HepG2 (cell line): ENCODE measurements around the gene YWHAB. TPM values are rescaled to one million over a fixed set of nuclear protein-coding genes. Genes with fewer than 3 reads are reported as not detected.
A peak's percentile ranks its signal among the peaks of the same experiment; 100 is the strongest.

Experiments used
- ATAC-seq: fragments of 200-7000 bp; cut with Tn5 transposase; 3 replicates; pipeline ENCODE4 v1.9.1; 2020; ENCODE audit warnings: mild to moderate bottlenecking, moderate library complexity
- BruUV-seq: library from RNA; stranded (reverse); fragments of 400-500 nt; replicated peaks from 2 replicates; lab custom pipeline; 2021; lab: Mats Ljungman, UMichigan
- CTCF ChIA-PET: fragments of 300-600 bp; formaldehyde crosslinking; extraction: SDS; loops from one replicate; lab custom pipeline; 2021; ENCODE audit warnings: low total read pairs, inconsistent platforms, low intra/inter-chr PET ratio; lab: Yijun Ruan, JAX
- POLR2A ChIA-PET: fragments of 350-600 bp; sonication (Branson Sonifier 250); formaldehyde crosslinking; loops from one replicate; lab custom pipeline; 2020; ENCODE audit warnings: antibody characterized with exemption, inconsistent platforms; lab: Yijun Ruan, JAX
- DNase-seq: peaks from one replicate; pipeline ENCODE4 v3.0.0-alpha.2; 2015; ENCODE audit warnings: low spot score
- FAIRE-seq: peaks from 3 replicates; lab custom pipeline; 2011; peaks lifted over from hg19 to GRCh38; lab: Jason Lieb, UNC
- H2AFZ ChIP-seq: one replicate; pipeline ENCODE4 v1.6.1; 2011; ENCODE audit warnings: low read length, inconsistent platforms
- H3K27ac ChIP-seq: fragments of 300-600 bp; 3 replicates; pipeline ENCODE4 v1.8.0; 2011; ENCODE audit warnings: mixed run types, mild to moderate bottlenecking, mixed read lengths, low read length, inconsistent platforms; ENCODE audit not compliant: insufficient read depth; ENCODE audit errors: extremely low read length
- H3K27me3 ChIP-seq, 2 experiments: fragments of 200-600 bp in 1 of 2; 2 replicates in 1 of 2; 3 replicates in 1 of 2; pipeline versions ENCODE4 v1.6.0 to v1.8.0; 2011; ENCODE audit warnings: low read length in 2 of 2, mild to moderate bottlenecking in 2 of 2, moderate library complexity in 2 of 2, inconsistent platforms in 1 of 2; ENCODE audit not compliant: insufficient read depth in 2 of 2, control insufficient read depth in 1 of 2
- H3K36me3 ChIP-seq, 2 experiments: fragments of 200-600 bp in 1 of 2; replicated peaks in 1 of 2; 2 replicates in 1 of 2; 3 replicates in 1 of 2; pipeline versions ENCODE4 v1.5.1 to v1.8.0; 2011; ENCODE audit warnings: low read length in 2 of 2, inconsistent platforms in 1 of 2; ENCODE audit not compliant: insufficient read depth in 2 of 2, control insufficient read depth in 1 of 2
- H3K4me1 ChIP-seq: 2 replicates; pipeline ENCODE4 v1.5.1; 2012; ENCODE audit warnings: low read length, inconsistent platforms; ENCODE audit not compliant: insufficient read depth
- H3K4me2 ChIP-seq: 2 replicates; pipeline ENCODE4 v1.6.0; 2011; ENCODE audit warnings: low read depth, low read length, inconsistent platforms
- H3K4me3 ChIP-seq, 3 experiments: fragments of 200-600 bp in 1 of 3; sonication (generic), shearing (Covaris generic) in 1 of 3; replicated peaks in 1 of 3; 2 replicates each; pipeline ENCODE4 v1.5.1; 2011 to 2016; ENCODE audit warnings: low read length in 3 of 3, inconsistent platforms in 2 of 3, low read depth in 2 of 3, mild to moderate bottlenecking in 2 of 3, control low read depth in 1 of 3, mixed read lengths in 1 of 3; ENCODE audit not compliant: insufficient read depth in 1 of 3
- H3K79me2 ChIP-seq: one replicate; pipeline ENCODE4 v1.6.1; 2011; ENCODE audit warnings: low read length, inconsistent platforms; ENCODE audit not compliant: insufficient read depth
- H3K9ac ChIP-seq: 2 replicates; pipeline ENCODE4 v1.6.0; 2011; ENCODE audit warnings: mild to moderate bottlenecking, low read depth, low read length, inconsistent platforms; ENCODE audit not compliant: insufficient read depth
- H3K9me3 ChIP-seq: 2 replicates; pipeline ENCODE4 v1.5.1; 2012; ENCODE audit warnings: mild to moderate bottlenecking, low read length
- H4K20me1 ChIP-seq: 2 replicates; pipeline ENCODE4 v1.6.0; 2011; ENCODE audit warnings: inconsistent platforms, mild to moderate bottlenecking, low read length, moderate library complexity; ENCODE audit not compliant: insufficient read depth
- ISX ChIP-seq: sonication (generic); formaldehyde crosslinking; conservative IDR thresholded peaks from 2 replicates; pipeline ENCODE4 v1.5.0; 2020; ENCODE audit warnings: missing genetic modification reagents
- KAT8 ChIP-seq: IDR thresholded peaks from 2 replicates; pipeline ENCODE4 v1.6.1; 2016; ENCODE audit warnings: missing genetic modification reagents, missing compliant biosample characterization
- KDM2A ChIP-seq: sonication (generic); formaldehyde crosslinking; IDR thresholded peaks from 2 replicates; pipeline ENCODE4 v1.4.0; 2020; ENCODE audit warnings: low read depth, missing genetic modification reagents, borderline replicate concordance
- NR2F1 ChIP-seq, 2 experiments: fragments of 450-650 bp in 1 of 2; formaldehyde crosslinking in 1 of 2; IDR thresholded peaks; 2 replicates each; pipeline versions ENCODE4 v1.5.0 to v1.6.1; 2016 to 2020; ENCODE audit warnings: mild to moderate bottlenecking in 1 of 2, missing compliant biosample characterization in 1 of 2, missing genetic modification reagents in 1 of 2, moderate library complexity in 1 of 2
- NR2F6 ChIP-seq, 2 experiments: IDR thresholded peaks; 2 replicates each; pipeline ENCODE4 v1.6.1; 2016; ENCODE audit warnings: antibody characterized with exemption in 1 of 2, mild to moderate bottlenecking in 1 of 2
- NRL ChIP-seq: sonication (generic); formaldehyde crosslinking; IDR thresholded peaks from 2 replicates; pipeline ENCODE4 v1.5.0; 2020; ENCODE audit warnings: missing genetic modification reagents, mild to moderate bottlenecking, moderate library complexity, borderline replicate concordance
- POLR2A ChIP-seq, 2 experiments: IDR thresholded peaks; 2 replicates each; pipeline ENCODE4 v1.6.1; 2011; ENCODE audit warnings: low read depth in 2 of 2, low read length in 2 of 2, mild to moderate bottlenecking in 1 of 2, moderate library complexity in 1 of 2; ENCODE audit not compliant: insufficient read depth in 1 of 2
- RBM22 ChIP-seq: fragments of 200-400 bp; formaldehyde crosslinking; optimal IDR thresholded peaks from 2 replicates; pipeline ENCODE3; 2017; ENCODE audit warnings: mild to moderate bottlenecking, low read length, moderate library complexity
- RXRB ChIP-seq: IDR thresholded peaks from 2 replicates; pipeline ENCODE4 v1.6.1; 2016; ENCODE audit warnings: borderline replicate concordance, missing genetic modification reagents, missing compliant biosample characterization
- ZMYM4 ChIP-seq: sonication (generic); formaldehyde crosslinking; IDR thresholded peaks from 2 replicates; pipeline ENCODE4 v1.8.1; 2023; ENCODE audit warnings: mild to moderate bottlenecking, missing genetic modification reagents
- ZNF407 ChIP-seq: sonication (generic); formaldehyde crosslinking; IDR thresholded peaks from one replicate; pipeline ENCODE4 v1.5.1; 2020; ENCODE audit warnings: mild to moderate bottlenecking, missing genetic modification reagents; ENCODE audit errors: not compliant biosample characterization
- ZNF567 ChIP-seq: sonication (generic); formaldehyde crosslinking; IDR thresholded peaks from 2 replicates; pipeline ENCODE4 v1.8.1; 2023; ENCODE audit warnings: mild to moderate bottlenecking, missing genetic modification reagents, borderline replicate concordance
- ZNF784 ChIP-seq: sonication (generic); formaldehyde crosslinking; IDR thresholded peaks from 2 replicates; pipeline ENCODE4 v1.5.1; 2020; ENCODE audit warnings: missing genetic modification reagents, mild to moderate bottlenecking, borderline replicate concordance
- ZNF891 ChIP-seq: sonication (generic); formaldehyde crosslinking; IDR thresholded peaks from 2 replicates; pipeline ENCODE4 v1.5.0; 2020; ENCODE audit warnings: mild to moderate bottlenecking, missing genetic modification reagents
- WGBS: methylation state at CpG from one replicate; pipeline ENCODE4 v1.1.6; 2017; ENCODE audit warnings: low lambda C conversion rate; 5-methylcytosine and 5-hydroxymethylcytosine counted together
- in situ Hi-C: cut with HindIII; loops from 2 replicates; pipeline ENCODE4 v1.10.0; 2017; ENCODE audit warnings: low pct_unique_long_range_greater_than_20kb; ENCODE audit not compliant: extremely low pct_ligation_motif_present
- intact Hi-C: fragments of 100-400 bp; cut with micrococcal nuclease; formaldehyde crosslinking; loops from one replicate; pipeline ENCODE4 v1.10.0; 2022; ENCODE audit not compliant: unreplicated experiment
- polyA plus RNA-seq, 8 experiments: library from polyadenylated mRNA; depleted of rRNA in 3 of 8; stranded (reverse) in 7 of 8; unstranded in 1 of 8; fragments of >200 nt; fragmentation: Illumina TruSeq in 4 of 8; extraction: Trizol in 4 of 8; gene quantifications; 2 replicates each; pipeline versions ENCODE4 v1.2.1 to v1.2.3, GENCODE V29; 2011 to 2016; ENCODE audit warnings: low read depth in 4 of 8, missing spikeins in 1 of 8, mixed read lengths in 1 of 8; ENCODE audit not compliant: insufficient read depth in 1 of 8
- total RNA-seq, 5 experiments: library from RNA; depleted of rRNA; stranded (reverse); fragments of >200 nt; fragmentation: Illumina TruSeq; extraction: Trizol; gene quantifications; 2 replicates each; pipeline ENCODE4 v1.2.3, GENCODE V29; 2016; ENCODE audit warnings: low read depth in 1 of 5

The YWHAB gene
- total and polyA plus RNA-seq, 2 of the 13 experiments (the other 11 are each of a cell fraction or from before 2014, with no cell fraction given): 77.2 to 121 TPM

- H3K4me1 ChIP-seq: peaks cover 16% of the 10 kb centered on the region
- peaks cover 53 to 92% of the 10 kb centered on the region in 2 experiments for H3K36me3 ChIP-seq
- ATAC-seq (peak; percentile 75), FAIRE-seq (peak; percentile 55), DNase-seq (peak; percentile 21)
- WGBS: 89% methylated on average over 4 of the region's 4 CpGs
- ChIA-PET CTCF (interaction anchor here (1.2 kb wide), 1 partner anchor 24 kb away, joined by 3 read pairs; the partner anchor contains the start of gene STK4), POLR2A (interaction anchor here (0.8 to 4.0 kb wide), 10 partner anchors 9 to 58 kb away, joined by 3 to 24 read pairs (median 5); partner anchors contain the start of genes PABPC1L and TOMM34)
- no peaks in the 10 kb centered on the region for H3K27me3 ChIP-seq
- H4K20me1 ChIP-seq: no peaks in the 10 kb centered on the region
- intact Hi-C loops: no loop called here
- no peak overlapping the region for H3K27ac ChIP-seq
- H2AFZ ChIP-seq: no peak overlapping the region
- H3K4me3 ChIP-seq: no peak overlapping the region
- no peak overlapping the region for H3K9ac ChIP-seq
- BruUV-seq: no TSS peak
- H3K4me2 ChIP-seq: no peak overlapping the region
- no peaks in the 10 kb centered on the region for H3K9me3 ChIP-seq
- no peaks in the 10 kb centered on the region for H3K79me2 ChIP-seq
- in situ Hi-C loops: no loop called here
- TF ChIP-seq NR2F1 (CRISPR knock-in tag; IDR thresholded peaks at IDR 0.05) (0 out of 4 replicates have a peak, but pooled peaks of 1 of the 2 experiments have one; percentile 29), ZNF407 (CRISPR knock-in tag) (peak; percentile 31), RBM22 (peak; percentile 63), KAT8 (CRISPR knock-in tag) (0 out of 2 replicates have a peak, but pooled peaks have one; percentile 35), ZMYM4 (peak; percentile 87), ZNF784 (CRISPR knock-in tag) (no peak; the same call in 1 of the 2 replicates), ZNF891 (CRISPR knock-in tag) (peak; percentile 76), ZNF567 (CRISPR knock-in tag) (0 out of 2 replicates have a peak, but pooled peaks have one; percentile 40), RXRB (CRISPR knock-in tag) (no peak), KDM2A (CRISPR knock-in tag) (0 out of 2 replicates have a peak, but pooled peaks have one; percentile 30), NRL (CRISPR knock-in tag) (peak; percentile 43; the same call in 1 of the 2 replicates), POLR2A (IDR thresholded peaks at IDR 0.05; ENCODE audit: insufficient read depth in 1 of 2, low read depth in 2 of 2, low read length in 2 of 2) (0 out of 4 replicates have a peak, but pooled peaks of 1 of the 2 experiments have one; percentile 38), NR2F6 (IDR thresholded peaks at IDR 0.05) (peak; percentile 59; the same call in 1 of the 2 replicates), NR2F6 (CRISPR knock-in tag; IDR thresholded peaks at IDR 0.05) (peak; percentile 52; the same call in 1 of the 2 replicates), ISX (CRISPR knock-in tag) (no peak)
Observed at GRCh38 chr20:44942264-44942973, 56.9 kb downstream of the YWHAB start.
